HTERT RPE-1 (cell line): ENCODE measurements around the gene LTBP2.

Experiments used
- in situ Hi-C: fragments of 300-500 bp; cut with MboI; formaldehyde crosslinking; loops from 4 replicates; pipeline ENCODE4 v1.14.3; 2020; ENCODE audit warnings: low sequenced_read_pairs

The LTBP2 gene

DNA sequence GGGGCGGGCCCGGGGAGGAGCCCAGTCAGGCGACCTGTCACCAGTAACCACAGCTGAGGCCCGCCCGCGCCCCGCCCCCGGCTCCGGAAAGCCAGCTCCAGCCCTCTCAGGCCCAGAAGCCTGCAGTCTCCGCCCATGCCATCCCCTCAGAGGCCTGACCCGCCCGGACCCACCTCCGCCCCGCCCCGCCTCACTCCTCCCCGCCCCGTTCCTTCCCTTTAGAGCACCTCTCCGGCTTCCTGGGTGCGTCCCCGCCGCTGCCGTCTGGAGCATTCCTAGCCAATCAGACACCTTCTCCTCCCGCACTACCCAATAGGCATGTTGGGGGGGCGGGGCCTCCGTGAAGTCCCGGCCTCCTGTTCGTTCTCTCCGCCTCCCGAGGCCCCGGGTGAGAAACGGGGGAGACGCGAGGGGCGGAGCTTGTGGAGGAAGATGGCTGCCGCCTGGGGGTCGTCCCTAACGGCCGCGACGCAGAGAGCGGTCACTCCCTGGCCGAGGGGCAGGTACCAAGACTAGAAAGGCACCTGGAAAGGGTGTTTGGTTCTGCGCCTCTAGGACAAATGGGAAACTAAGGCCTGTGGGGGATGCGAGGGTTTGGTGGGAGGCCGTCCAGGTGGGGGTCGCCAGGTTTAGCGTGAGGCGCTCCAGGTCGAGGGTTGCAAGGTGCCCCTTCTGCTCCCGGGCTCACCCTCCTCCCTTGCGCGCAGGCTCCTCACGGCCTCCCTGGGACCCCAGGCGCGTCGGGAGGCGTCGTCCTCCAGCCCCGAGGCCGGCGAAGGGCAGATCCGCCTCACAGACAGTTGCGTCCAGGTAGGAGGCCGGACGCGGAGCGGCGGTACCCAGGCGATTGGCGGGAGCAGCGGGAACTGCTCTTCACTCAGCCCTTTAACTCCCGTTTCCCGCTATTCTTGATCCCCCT, 118.4 kb downstream of the LTBP2 start, which contains the start of gene ISCA2:
ISCA2 (plus strand) TSS at position 423 of the 919 bp plus-strand sequence; CDS start at position 433, 10 bp downstream.
- in situ Hi-C loops: no loop called here

DNA sequence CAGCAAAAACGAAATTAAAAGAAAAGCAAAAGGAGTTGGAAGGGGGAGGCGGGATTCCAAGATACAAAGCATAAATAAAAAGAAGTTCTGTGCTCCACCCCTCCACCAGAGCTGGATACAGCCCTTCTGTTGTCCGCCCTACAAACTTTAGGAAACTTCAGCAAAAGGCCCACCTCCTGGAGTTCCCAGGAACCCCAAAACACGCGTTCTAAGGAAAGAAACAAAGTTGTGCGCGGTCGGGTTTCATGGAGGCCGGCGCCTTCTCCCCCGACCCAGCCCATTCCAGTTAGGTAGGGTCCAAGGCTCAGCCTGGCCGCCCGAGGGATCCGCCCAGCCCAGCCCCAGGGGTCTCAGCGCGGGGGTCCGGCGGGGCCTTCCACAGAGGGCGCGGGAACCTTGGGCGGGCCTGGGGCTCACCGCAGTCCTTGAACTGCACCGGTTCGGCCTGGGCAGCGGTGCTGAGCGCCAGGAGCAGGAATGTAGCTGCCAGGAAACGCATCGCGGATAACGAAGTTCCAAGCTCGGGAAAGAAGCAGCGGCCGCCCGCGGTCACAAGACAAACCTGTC, 119.2 kb downstream of the LTBP2 start, which contains the start of gene NPC2:
NPC2 (minus strand) TSS at position 530 of the 567 bp plus-strand sequence; CDS start at position 499, 31 bp downstream.
- in situ Hi-C loops: no loop called here

DNA sequence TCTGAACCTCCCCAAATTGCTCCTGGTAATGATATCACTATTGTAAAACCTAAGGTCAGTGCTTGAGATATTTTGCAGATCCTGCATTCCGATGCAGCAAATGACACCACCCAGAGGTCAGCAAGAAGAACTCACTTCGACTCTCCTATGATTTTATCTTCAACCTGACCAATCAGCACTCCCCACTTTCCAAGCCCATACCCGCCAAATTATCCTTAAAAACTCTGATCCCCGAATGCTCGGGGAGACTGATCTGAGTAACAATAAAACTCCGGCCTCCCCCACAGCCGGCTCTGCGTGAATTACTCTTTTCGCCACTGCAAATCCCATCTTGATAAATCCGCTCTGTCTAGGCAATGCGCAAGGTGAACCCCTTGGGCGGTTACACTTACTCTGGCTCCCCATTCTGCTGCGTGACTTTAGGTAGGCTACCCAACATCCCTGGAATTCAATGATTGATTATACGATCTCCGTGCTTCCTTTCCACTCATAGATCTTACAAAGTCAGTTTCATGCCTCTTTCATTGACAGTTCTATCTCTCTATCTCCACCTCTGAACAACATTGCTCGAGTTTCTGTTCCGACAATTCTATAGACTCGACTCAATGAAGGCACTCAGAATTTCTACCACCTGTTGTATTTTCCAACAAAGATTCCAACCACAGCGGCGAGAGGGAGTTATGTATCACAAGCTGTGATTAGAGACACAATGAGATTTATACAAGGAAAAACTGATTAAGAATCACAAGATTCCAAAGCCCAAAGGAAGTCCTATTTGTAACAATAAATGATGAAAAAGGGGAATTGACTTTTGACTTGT, 119.9 kb downstream of the LTBP2 start:
- in situ Hi-C loops: no loop called here

DNA sequence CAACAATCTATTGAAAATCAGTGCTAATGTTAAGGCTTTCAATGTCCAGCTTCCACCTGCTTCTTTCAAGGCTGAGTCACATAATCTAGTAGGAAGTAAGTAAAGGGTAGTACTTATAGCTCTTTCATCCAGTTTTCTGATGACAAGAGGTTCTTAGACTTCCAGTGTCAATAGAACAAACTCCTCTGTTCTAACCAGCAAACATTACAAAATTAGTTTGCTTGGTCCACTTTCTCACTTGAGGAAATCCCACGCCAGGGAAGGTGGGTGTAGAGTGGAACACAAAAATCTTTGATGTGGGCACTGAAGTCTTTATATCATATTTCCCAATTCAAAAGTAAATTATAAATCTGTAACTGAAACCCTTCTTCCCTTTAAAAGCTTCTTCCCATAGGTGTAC, 121.6 kb downstream of the LTBP2 start:
- in situ Hi-C loops: no loop called here

DNA sequence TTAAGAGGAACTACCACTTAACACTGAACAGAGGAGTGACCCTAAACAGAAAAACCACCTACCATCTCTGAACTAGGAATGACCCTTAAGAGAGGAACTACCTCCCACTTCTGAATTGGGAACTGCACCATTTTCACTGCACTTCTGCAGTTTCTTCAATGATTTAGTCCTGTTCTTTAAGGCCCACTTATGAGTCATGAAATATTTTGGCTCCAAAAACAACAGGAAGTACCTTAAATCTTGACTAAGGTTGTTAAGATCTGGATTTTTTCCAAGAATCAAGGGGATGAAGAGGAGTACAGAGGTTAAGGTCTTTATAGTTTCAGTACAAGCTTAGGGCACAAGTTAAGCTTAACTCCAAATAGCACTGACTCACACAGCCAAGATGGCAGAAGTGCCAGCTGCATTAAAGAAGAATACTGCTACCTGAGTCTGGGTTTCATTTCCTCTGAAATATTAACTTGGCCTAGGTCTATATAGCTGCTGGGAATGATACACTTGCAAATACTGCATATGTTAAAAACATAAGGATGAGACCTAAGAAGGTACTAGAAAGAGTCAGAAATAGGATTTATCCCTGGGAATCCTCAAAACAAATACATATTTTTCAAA, 123.1 kb downstream of the LTBP2 start:
- in situ Hi-C loops: no loop called here

DNA sequence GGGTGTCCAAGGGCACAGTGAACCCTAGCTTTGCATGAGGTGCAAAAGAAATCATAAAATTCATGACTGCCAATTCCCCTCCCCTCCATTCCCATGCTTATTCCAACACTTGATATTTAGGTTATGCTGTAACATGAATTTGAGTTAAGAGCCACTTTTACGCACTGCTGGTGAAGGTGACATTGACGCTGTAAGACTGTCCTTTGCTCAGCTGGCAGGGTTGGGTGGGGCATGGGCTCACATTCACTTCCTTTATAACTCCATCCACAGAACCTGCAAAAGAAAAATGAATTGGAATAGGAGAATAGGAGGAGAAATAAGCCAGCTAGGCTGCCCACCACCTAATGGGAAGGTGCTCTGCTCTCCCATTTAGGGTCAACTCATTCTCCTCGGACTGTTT, 125.9 kb downstream of the LTBP2 start:
- in situ Hi-C loops: no loop called here

DNA sequence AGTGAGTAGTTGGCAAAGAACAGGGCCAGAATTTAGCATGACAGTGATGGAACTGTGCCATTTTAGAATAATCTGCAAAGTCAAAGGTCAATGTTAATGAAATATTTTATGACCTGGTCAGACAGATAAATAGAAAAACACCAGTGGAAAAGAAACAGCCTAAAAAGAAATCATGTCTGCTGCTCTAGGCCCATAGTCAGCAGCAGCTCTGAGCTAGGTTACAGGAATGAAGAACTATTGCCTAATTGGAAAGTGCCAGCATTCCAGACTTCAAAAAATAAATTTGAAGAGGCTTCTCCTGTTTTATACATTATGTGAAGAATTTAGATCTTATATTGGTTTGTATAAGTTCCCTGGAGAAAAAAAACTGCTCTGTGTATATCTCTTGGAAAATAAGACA, 128.7 kb downstream of the LTBP2 start:
- in situ Hi-C loops: no loop called here

DNA sequence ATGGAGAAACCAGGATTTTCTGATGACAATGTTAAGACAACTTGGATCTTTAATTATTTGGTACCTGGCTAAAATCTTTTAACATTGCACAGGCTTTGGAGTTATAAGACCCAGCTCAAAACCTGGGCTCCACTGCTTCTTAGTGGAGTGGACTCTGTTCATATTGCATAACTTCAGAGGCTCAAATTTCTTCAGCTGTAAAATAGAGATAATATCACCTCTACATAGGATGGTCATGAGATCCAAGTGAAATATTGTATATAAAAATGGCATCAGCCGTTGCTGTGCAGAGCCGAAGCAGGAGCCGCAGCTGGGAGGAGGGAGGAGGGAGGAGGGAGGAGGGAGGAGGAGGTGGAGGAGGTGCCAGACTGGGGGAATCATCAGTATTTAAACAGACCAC, 129.5 kb downstream of the LTBP2 start:
- in situ Hi-C loops: no loop called here

DNA sequence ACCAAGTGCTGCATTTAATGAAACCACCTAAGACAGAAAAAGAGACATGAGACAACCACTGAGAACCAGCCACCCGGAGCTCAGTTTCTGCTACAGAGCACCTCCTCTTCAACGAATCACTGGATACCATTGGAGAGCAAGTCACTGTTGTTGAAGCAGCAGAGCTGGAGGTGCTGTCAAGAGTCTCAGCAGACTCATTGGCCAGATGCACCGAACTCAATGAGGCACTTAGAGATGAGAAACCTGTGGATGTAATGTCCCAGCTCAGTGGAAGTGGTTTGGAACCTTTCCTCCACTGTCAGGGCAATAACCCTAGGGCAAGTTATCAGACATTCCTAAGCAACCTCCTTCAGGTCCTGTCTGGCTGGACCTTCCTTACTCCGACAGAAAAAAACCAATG, 132.0 kb downstream of the LTBP2 start:
- in situ Hi-C loops: no loop called here

DNA sequence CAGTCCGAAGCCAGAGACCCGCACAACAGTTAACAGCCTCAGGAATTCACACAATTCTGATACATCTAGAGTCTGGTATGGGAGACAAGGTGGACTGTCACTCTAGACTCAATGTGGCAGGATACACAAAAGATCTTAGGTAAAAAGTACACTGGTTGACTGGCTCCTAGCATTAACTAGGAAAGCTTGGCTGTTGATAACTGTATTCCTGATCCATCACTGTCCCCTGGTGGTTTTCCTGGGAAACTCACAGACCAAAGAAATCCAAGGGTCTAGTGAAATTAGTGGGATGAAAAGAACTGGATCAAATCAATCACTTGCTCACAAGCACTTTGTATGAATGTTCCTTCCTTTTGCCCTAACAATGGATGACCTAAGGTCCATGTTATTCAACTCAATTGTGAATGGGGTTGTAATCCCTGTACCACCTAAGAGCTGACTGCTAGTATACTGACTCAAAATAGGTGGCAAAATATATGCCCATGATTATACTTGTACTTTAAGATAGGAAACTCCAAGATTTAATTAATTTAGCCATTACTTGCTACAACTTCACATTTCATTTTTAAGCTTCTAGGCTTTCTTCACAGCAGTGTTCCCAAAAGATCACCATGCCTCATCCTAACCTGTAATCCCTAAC, 132.9 kb downstream of the LTBP2 start:
- in situ Hi-C loops: no loop called here

DNA sequence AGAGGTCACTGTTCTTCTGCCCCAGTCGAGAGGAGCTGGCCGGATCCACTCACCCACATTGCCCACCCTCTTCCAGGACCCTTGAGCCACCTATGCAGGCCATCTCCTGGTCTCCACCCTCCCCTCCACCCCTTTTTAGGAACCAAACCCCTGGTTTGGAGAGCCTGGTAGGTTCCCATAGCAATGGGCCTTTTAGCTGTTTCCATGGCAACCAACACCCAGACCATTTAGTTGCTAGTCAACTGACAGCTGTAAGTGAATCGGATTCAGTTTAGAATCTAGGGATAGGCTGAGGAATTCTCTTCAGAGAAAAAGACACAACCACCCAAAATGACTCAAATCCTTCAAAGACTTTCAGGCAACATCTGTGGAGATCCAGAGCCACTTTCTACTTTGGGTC, 135.4 kb downstream of the LTBP2 start:
- in situ Hi-C loops: no loop called here

DNA sequence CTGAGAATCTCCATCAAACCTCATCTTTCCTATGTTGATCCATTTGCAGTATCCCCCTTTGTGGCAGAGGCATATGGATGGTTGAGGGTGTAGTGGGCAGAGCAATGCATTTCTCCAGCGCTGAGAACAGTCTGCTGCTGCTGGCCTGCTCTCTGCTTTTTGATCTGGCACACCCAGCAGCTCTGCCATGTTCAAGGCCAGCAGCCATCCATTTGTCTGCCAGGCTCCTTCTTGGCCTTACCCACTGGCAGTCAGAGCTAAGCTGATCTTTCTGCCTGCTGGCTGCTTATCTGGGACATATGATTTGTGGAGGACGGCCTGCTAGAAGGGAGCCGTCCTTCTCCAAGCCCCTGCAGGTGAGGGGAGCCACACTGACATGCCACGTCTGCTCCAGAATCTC, 135.9 kb downstream of the LTBP2 start:
- in situ Hi-C loops: no loop called here

DNA sequence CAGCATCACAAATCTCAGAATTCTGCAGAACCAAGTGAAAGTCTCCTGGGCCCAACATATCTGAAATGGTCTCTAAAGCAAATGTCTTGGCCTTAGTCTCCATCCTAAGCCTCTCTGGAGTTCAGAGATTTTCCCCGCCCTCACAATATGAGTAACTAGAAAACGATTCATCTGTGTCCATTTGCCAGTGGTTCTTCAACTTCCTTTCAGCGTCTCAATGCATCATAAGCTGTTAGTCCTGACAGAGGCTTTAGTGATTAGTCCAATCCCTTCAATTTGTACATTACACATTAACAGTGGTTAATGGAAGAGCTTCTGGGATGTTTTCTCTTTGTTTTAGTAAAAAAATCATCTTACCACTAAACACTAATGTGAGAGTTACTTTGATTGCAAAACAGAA, 136.4 kb downstream of the LTBP2 start:
- in situ Hi-C loops: no loop called here

DNA sequence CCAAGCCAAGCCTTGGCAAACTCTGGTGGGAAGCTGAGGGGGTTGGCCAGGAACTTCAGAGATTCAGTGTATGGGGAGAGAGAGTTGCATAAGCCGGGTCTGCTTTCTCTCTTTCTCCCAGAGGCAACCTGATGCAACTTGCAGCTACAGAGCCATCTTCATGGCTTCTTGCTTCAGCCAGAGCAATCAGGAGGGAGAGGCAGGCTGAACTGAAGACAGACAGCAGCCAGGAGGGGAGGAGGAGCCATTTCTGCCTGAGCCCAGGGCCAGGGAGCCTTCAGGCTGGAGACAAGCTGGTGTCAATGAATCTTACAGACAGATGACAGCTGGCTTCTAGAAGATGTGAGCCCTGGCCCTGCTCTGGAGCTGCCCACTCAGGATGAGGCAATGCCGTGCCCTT, 137.7 kb downstream of the LTBP2 start:
- in situ Hi-C loops: no loop called here

DNA sequence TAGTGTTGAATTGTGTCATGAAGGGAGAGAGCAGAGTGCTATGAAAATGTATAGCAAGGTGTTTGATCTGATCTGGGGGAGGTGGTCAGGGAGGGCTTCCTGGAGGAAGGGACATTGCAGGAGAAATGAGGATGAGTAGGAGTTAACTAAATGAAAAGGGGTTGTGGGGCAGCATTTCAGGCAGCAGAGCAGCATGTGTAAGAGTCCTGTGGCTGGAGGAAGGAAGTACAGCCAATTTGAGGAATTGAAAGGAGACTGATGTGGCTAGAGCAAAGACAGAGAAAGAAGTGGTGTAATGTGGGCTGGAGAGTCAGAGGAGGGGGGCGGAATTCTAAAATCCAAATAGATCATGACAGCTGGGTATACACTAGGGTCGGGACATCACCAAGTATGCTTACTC, 139.4 kb downstream of the LTBP2 start:
- in situ Hi-C loops: no loop called here

DNA sequence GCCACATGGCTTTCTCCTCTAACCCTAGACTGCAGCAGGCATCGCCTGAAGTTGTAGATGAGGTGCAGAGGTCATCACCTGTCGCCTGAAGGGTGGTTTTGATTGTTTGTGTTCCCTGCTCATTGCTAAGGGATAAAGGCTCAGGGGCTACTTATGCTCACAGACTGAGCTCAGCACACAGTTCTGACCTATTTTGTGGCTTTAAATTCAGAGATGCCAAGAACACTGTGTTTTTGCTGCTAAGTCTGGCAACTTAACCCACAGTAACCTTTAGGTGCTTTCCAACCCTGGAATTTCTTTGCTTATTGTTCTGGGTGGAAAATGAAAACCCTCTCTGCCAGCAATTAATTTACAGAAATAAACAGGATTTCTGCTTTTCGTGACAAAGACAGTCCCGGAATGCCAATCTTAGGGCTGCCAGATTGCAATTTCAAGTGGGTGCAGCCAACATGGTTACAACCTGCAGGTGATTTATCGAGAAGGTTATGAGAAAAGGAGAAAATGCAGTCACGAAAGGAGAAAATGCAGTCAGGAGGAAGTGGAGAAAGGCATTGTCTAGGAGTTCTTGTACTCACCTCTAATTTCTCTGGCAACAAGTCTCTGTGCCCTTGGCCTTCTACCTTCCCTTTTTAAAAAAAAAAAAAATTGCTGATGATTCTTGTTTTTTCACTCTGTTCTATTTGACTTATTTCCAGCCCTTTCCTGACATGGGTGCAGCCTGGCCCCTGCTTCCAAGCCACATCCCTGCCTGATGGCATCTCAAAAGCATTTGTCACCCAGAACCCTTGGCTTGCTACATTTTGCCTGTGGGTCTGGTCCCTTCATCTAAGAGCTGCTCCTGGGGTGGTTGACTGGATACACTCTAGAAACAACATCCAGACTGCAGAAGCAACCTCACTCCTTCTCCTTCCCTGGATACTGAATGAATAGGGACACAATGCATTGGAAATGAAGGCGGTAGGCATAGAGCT, 142.2 kb downstream of the LTBP2 start:
- in situ Hi-C loops: no loop called here

DNA sequence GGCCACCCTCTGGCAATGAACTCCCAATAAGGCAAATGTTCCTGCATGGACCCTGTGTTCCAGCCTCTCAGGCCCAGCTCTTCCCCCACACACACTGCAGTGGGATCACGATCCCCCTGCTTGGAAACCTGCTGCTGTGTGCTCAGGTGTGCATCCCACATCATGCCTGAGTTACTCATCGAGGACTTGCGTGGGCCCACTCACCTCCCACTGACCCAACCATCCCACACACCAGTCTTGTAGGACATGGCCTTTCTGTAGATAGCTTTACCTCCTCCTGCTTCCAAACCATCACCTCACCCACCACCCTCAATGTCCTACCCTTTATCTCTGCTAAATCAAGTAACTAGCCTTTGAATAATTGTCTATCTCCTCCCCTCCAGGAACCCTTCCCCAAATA, 143.5 kb downstream of the LTBP2 start:
- in situ Hi-C loops: no loop called here

DNA sequence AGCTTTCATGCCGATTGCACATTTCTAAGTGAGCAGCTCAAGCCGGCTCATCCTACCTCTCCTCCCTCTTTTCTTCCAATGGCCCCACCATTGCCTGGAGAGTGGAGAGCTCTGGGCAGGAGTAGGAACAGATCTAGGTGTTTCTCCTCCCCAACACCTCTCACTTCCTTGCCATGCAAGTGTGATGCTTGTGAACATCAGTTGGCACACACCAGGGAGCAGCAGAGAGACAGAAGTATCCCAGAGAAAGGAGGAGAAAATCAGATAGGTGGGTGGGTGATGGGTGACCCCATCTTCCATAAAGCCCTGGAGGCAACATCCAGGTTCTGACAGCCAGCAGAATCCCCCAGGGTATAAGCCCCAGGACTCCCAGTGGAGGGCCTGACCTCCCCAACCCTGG, 146.7 kb downstream of the LTBP2 start:
- in situ Hi-C loops: no loop called here

DNA sequence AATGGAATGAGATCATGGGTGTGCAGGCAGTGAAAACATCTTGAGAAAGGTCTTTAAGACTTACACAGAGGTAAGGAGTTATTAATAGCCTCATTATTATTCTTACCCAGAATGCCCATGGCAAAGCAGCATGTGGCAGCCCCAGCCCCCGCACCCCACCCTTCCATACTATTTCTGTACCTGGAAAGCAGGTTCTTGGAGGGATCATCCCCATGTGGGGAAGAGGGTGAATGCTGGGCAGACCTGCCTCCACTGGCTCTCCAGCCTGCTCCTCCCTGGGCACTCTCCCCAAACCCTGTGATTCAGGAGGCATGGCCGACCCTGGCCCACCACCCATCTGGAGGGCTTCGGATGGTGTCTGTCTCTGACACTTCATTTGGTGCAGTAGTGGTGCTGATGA, 147.3 kb downstream of the LTBP2 start:
- in situ Hi-C loops: no loop called here
